HG03460 (cell line): Measurements from ENCODE around the gene SLCO2A1.

ENCODE experiments used
- ATAC-seq: cut with Tn5 transposase; IDR thresholded peaks from one replicate; pipeline ENCODE4 v1.9.1; 2021; ENCODE audit not compliant: unreplicated experiment

SLCO2A1 gene

DNA sequence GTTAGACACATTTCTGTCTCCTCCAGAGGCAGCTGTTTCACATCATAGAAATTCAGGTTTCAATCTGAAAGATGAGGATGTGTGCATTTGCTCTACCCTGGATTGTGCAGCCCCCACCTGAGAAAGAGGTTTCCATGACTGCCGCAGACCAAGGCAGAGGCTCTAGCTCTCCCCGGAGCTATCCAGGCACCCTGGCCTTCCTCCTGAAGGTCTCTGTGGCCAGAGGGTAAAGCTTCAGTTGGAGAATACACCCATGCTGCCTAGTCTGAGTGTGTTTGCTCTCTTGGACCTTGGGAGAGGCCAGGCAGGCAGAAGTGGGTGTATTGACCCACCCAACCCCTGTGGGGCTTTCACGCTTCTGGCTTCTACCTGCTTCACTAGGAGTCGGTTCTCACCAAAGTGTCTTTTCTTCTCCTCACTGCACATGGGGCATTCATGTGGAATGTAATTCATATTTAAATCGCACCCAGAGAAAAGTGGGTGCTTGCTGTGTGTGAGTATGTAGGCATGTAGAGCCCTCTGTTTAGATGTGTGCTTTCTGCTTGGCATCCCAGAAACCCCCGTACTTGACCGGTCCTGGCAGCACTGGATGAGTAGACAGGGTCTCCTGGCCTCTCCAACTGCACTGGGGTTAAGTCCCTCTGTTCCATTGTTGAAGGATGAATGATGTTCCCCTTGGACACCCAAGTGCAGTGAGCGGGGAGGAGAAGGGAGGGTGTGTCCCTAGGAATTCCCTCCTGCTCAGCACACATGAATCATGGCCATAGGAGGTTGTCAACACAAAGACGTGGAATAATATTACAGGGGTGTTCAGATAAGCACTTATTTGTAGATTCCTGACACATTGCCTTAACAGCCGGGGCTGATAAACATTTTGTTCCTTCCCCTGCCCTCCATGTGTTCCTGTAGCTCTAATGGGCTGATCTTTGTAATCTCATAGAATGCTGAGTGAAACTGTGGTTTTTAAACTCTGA is 113.8 kb downstream of the SLCO2A1 start:
- ATAC-seq = no peak

- no peak for ATAC-seq
These were observed 114.7 kb downstream of the SLCO2A1 start for GRCh38 chr3:133914839-133915600.

GRCh38 chr3:133910422-133910821 is 119.3 kb downstream of the SLCO2A1 start:
- no peak for ATAC-seq

- no peak for ATAC-seq
These were observed 124.3 kb downstream of the SLCO2A1 start for GRCh38 chr3:133905376-133905775.

DNA sequence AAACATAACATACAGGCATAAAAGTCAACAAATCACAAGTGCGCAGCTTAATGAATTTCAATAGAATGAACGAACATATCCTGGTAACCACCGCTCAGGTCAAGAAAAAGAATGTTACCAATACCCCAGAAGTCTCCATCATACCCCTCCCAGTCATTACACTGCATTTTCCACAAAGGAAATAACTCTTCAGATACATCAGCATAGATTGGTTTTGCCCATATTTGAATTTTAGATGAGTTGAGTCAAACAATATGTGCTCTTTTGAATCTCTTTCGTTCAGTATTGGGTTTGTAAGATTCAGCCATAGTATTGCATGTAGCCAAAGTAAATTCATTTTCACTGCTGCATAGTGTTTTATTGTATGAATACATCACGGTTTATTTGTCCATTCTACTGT is 127.9 kb downstream of the SLCO2A1 start:
- no peak for ATAC-seq

- ATAC-seq = no peak
These were observed 128.6 kb downstream of the SLCO2A1 start for GRCh38 chr3:133901083-133901482.

DNA sequence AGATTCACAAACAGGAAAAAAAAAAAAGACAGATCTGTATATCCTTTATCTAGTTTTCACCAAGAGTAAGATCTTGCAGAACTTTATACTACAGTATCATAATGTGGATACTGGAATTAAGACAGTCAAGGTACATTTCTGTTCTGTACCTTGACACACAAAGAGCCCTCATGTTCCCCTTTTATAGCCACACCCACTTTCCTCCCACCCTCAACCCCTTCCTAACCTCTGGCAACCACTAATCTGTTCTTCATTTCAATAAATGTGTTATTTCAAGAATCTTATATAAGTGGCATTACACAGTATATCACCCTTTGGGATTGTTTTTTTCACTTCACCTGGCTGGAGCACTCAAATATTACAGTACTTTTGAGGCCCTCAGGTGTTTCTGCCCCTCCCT is 130.4 kb downstream of the SLCO2A1 start:
- no peak for ATAC-seq

GRCh38 chr3:133897547-133897946 is 132.2 kb downstream of the SLCO2A1 start:
- ATAC-seq = no peak

DNA sequence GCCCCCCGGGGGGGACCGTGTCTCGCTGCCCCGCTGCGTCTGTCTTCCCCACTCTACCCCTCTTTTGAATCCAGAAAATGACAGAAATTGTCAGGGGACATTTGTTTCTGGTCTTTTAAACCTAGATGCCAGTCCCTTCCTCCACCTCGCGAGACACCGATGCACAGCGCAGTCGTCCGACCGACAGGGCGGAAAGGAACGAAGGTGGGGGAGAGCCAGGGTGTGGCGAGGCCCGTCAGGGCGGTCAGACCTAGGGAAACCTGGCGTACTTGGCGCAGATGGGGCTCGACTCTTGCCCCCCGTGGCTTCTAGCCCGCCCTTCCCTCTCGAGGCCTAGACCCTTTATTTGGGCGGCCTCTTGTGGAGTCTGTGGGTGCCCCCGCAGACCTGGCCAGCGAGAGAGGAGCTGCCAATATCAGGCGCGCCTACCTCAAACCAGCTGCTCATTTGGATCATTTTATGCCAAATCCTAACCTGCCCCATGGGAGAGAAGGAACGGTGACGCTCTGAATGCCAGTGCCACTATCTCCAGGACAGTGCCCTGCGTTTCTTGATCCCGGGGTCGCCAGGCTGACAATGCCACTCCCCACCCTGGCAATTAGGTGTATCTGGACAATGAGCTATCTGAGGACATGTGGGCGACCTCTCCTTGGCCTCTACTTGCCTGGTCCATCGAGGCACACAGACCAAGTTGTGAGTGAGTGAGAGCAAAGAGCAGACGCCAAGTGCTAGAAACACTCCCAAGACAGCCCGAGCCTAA is 133.5 kb downstream of the SLCO2A1 start:
- ATAC-seq = no peak

GRCh38 chr3:133895208-133896001 is 134.3 kb downstream of the SLCO2A1 start, which contains the start of gene RAB6B:
TSS of gene RAB6B (minus strand) at chr3:133895882. CDS start at chr3:133895466, 416 bp downstream.
- no peak for ATAC-seq

GRCh38 chr3:133894353-133895207 is 135.1 kb downstream of the SLCO2A1 start:
- ATAC-seq = no peak

- ATAC-seq = no peak
These were observed 135.9 kb downstream of the SLCO2A1 start for GRCh38 chr3:133893683-133894352.

DNA sequence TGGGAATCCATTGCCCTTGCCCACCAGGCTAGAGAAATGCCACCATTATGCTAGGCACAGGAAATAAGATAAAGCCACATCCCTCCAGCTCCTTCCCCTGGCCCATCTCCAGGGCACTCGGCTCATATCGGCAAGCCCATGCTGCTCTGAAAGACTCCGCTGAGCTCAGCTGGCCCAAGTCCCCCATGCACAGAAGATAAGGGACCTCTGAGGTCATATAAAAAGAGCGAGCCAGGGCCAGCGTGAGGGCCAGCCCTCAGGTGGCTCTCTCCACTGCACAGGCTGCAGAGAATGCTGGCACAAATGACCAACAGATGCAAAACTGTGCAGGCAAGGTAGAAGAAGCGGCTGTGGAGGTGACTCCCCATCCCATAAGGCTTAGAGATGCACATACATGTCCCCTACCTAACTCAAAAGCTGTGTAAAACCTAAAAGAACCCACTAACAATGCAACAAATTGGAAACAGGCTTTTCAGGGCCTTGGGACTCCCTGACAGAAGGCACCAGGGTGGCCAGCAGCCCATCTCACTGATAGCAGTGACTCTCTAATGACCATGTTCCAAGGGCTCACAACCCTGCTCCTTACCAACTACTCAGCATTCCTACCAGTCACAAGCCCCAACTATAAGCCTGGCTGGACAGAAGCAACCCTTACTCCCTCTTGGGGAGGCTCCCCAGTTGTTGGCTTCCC is 137.0 kb downstream of the SLCO2A1 start:
- ATAC-seq = no peak

- no peak for ATAC-seq
These were observed 137.9 kb downstream of the SLCO2A1 start for GRCh38 chr3:133891662-133892378.

DNA sequence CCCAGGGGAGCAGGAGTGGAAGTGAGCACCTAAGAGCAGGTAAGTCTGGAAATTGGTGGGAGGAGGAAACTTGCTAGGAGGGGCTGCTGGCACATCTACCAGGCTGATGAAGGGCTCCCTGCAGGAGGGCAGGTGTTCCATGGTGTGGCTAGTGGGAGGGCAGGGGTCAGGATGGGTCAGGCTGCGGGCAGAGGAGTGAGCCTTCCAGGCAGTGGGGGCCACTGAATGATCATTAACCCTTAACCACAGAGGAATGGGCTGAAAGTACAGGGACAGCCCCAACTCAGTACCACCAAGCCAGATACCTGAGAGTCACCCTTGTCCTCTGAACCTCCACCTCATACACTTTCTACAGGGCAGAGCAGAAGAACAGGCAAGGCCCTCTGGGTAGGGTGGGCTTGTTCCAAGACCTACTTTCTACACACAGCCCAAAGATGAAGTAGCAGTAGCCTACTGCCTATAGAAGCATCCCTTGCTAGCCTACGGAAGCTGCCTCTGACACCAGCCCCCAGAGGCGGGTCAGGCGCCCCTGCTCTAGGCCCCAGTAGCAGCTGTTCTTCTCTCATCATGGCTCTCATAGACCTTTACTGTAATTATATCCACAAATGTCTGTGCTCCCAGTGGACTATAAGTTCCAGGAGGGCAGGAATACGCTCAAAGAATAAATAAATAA is 138.6 kb downstream of the SLCO2A1 start:
- ATAC-seq = no peak

DNA sequence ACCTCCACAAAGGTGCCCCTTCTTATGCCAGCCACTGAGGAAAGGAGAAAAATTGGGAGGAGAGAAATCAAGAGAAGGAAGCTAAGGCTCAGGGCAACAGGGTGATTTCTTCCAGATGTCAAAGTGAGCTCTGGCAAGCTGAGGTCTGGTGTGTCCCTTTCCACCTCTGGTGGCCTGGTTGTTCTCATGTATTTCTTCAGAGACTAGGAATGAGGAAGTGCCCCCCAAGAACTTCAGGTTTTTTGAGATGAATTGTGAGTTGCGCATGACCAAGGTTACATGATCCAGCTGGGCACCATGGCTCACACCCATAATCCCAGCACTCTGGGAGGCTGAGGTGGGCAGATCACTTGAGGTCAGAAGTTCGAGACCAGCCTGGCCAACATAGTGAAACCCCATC is 139.7 kb downstream of the SLCO2A1 start:
- ATAC-seq = no peak

DNA sequence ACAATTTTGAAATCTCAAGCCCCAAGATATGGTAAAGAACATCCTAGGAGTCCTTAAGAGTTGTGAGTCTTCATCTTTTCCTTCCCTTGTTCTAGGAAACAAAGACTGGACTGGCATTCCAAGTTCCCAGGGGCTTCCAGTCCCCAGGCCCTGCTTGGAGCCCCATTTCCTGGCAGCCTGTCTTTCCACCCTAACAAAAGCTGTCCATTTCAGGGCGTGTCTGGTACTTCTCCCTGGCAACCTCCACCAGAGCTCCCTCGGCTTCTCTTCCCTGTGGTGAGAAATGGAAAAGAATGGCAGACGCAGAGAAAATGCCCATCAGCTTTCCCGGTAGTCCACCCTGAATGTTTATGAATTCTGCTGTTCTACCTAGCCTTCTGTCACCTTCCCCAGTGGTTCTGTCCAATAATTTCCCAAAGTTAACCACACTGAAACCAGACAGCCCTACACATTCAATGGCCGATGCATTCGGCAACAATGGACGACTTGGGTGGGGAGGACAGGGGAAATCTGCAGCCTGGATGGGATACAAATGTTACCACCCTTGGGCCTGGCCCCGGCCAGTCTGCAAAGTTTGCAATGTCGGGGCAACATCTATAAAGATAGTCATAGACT is 140.9 kb downstream of the SLCO2A1 start:
- ATAC-seq = no peak
